HEK293T (cell line): Measurements from ENCODE around the gene PAX7.
"Not testable (repeated sequence)": the region's sequence is repeated elsewhere in the genome, so short reads cannot be mapped to it uniquely, and the experiment has no call there.

Experiments
- CTCF ChIA-PET: fragments of 350-600 bp; formaldehyde crosslinking; extraction: SDS; loops from one replicate; lab custom pipeline; 2021; ENCODE audit warnings: antibody characterized with exemption, inconsistent platforms; lab: Yijun Ruan, JAX
- POLR2A ChIA-PET: fragments of 350-600 bp; formaldehyde crosslinking; extraction: SDS; loops from one replicate; lab custom pipeline; 2020; ENCODE audit warnings: antibody characterized with exemption, inconsistent platforms; lab: Yijun Ruan, JAX
- DNase-seq: peaks from one replicate; pipeline ENCODE4 v3.0.0; 2012; ENCODE audit warnings: mixed read lengths; ENCODE audit errors: extremely low spot score
- ARNT ChIP-seq: fragments of 450-650 bp; IDR thresholded peaks from 2 replicates; pipeline ENCODE4 v1.6.1; 2017; ENCODE audit warnings: mild to moderate bottlenecking
- BHLHE40 ChIP-seq: fragments of 450-650 bp; IDR thresholded peaks from 2 replicates; pipeline ENCODE4 v1.6.1; 2016; ENCODE audit warnings: mild to moderate bottlenecking, moderate library complexity, borderline replicate concordance
- CTBP1 ChIP-seq: fragments of 450-650 bp; IDR thresholded peaks from 2 replicates; pipeline ENCODE4 v1.6.1; 2016; ENCODE audit warnings: borderline replicate concordance
- ELF4 ChIP-seq: fragments of 450-650 bp; IDR thresholded peaks from 2 replicates; pipeline ENCODE4 v1.6.1; 2017; ENCODE audit warnings: antibody characterized with exemption
- FOXA1 ChIP-seq: fragments of 450-650 bp; IDR thresholded peaks from 2 replicates; pipeline ENCODE4 v1.6.1; 2016; ENCODE audit warnings: mild to moderate bottlenecking
- FOXK2 ChIP-seq: fragments of 450-650 bp; IDR thresholded peaks from 2 replicates; pipeline ENCODE4 v1.6.1; 2016; ENCODE audit warnings: mild to moderate bottlenecking
- FOXM1 ChIP-seq: fragments of 450-650 bp; IDR thresholded peaks from 2 replicates; pipeline ENCODE4 v1.6.1; 2017; ENCODE audit warnings: mild to moderate bottlenecking, borderline replicate concordance
- HDGF ChIP-seq: fragments of 450-650 bp; IDR thresholded peaks from 2 replicates; pipeline ENCODE4 v1.6.1; 2017; ENCODE audit warnings: antibody characterized with exemption, borderline replicate concordance
- L3MBTL2 ChIP-seq: fragments of 450-650 bp; conservative IDR thresholded peaks from 2 replicates; pipeline ENCODE4 v1.6.1; 2016; ENCODE audit warnings: mild to moderate bottlenecking
- LEF1 ChIP-seq: fragments of 450-650 bp; IDR thresholded peaks from 2 replicates; pipeline ENCODE4 v1.6.1; 2017; ENCODE audit warnings: mild to moderate bottlenecking, borderline replicate concordance
- NFRKB ChIP-seq: fragments of 450-650 bp; IDR thresholded peaks from 2 replicates; pipeline ENCODE4 v1.6.1; 2016; ENCODE audit warnings: mild to moderate bottlenecking, moderate library complexity
- PKNOX1 ChIP-seq: fragments of 450-650 bp; IDR thresholded peaks from 2 replicates; pipeline ENCODE4 v1.6.1; 2016
- SP1 ChIP-seq: fragments of 450-650 bp; IDR thresholded peaks from 2 replicates; pipeline ENCODE4 v1.6.1; 2017
- SUZ12 ChIP-seq: fragments of 450-650 bp; IDR thresholded peaks from 2 replicates; pipeline ENCODE4 v1.6.1; 2016; ENCODE audit warnings: mild to moderate bottlenecking
- TARDBP ChIP-seq: fragments of 450-650 bp; IDR thresholded peaks from 2 replicates; pipeline ENCODE4 v1.6.1; 2016
- ZNF384 ChIP-seq: fragments of 450-650 bp; IDR thresholded peaks from 2 replicates; pipeline ENCODE4 v1.6.1; 2016

PAX7 gene

GRCh38 chr1:18760156-18760555, 129.5 kb downstream of the PAX7 start:
- ChIA-PET CTCF (interaction anchor here (0.7 to 0.9 kb wide), 2 partner anchors 19 to 990 kb away, joined by 3 to 6 read pairs; no protein-coding TSS in a partner anchor), POLR2A (no interaction called here)
- DNase-seq = no peak
- TF ChIP-seq FOXA1 (no peak), TARDBP (no peak), FOXK2 (no peak), NFRKB (no peak), ARNT (no peak), ZNF384 (no peak), LEF1 (no peak), FOXM1 (no peak), PKNOX1 (no peak), ELF4 (no peak), SP1 (no peak), CTBP1 (no peak), L3MBTL2 (no peak), BHLHE40 (no peak), SUZ12 (no peak), HDGF (no peak)

GRCh38 chr1:18761948-18762840, 131.5 kb downstream of the PAX7 start:
- ChIA-PET POLR2A (no interaction called here), CTCF (no interaction called here)
- TF ChIP-seq ELF4 (no peak), FOXA1 (no peak), NFRKB (no peak), ARNT (no peak), LEF1 (no peak), SUZ12 (no peak)
- DNase-seq = no peak

GRCh38 chr1:18764362-18764761, 133.7 kb downstream of the PAX7 start:
- CTCF ChIA-PET = no interaction called here
- TF ChIP-seq FOXA1 (no peak), CTBP1 (no peak), ZNF384 (no peak)
- POLR2A ChIA-PET = no interaction called here
- no peak for DNase-seq

- DNase-seq = no peak
- TF ChIP-seq ZNF384 (no peak), NFRKB (no peak), TARDBP (no peak), PKNOX1 (no peak), ELF4 (no peak), BHLHE40 (no peak), SUZ12 (no peak), L3MBTL2 (no peak), FOXA1 (no peak)
- CTCF ChIA-PET = no interaction called here
- POLR2A ChIA-PET = no interaction called here
Measured at GRCh38 chr1:18765725-18766124, 135.1 kb downstream of the PAX7 start.

GRCh38 chr1:18766328-18766727, 135.7 kb downstream of the PAX7 start:
- no peak for DNase-seq
- ChIA-PET CTCF (interaction anchor here (0.9 kb wide), 1 partner anchor 169 kb away, joined by 3 read pairs; no protein-coding TSS in a partner anchor), POLR2A (no interaction called here)
- TF ChIP-seq ZNF384 (no peak), PKNOX1 (no peak), NFRKB (no peak), CTBP1 (no peak), LEF1 (no peak), L3MBTL2 (no peak)

- POLR2A ChIA-PET, DNase-seq, CTCF ChIA-PET: not testable (repeated sequence)
Measured at GRCh38 chr1:18767576-18767975, 136.9 kb downstream of the PAX7 start.

GRCh38 chr1:18768086-18768485, 137.4 kb downstream of the PAX7 start:
- TF ChIP-seq CTBP1 = no peak
- CTCF ChIA-PET = no interaction called here
- POLR2A ChIA-PET = no interaction called here
- DNase-seq = no peak
